Activated T-cell treated with anti-CD3 and anti-CD28 coated beads for 24 hours (primary cell): Measurements from ENCODE around the gene FAM53A.

Experiments
- DNase-seq: peaks from one replicate; pipeline ENCODE4 v3.0.0-alpha.2; 2020; ENCODE audit warnings: low read depth

Gene FAM53A

DNA sequence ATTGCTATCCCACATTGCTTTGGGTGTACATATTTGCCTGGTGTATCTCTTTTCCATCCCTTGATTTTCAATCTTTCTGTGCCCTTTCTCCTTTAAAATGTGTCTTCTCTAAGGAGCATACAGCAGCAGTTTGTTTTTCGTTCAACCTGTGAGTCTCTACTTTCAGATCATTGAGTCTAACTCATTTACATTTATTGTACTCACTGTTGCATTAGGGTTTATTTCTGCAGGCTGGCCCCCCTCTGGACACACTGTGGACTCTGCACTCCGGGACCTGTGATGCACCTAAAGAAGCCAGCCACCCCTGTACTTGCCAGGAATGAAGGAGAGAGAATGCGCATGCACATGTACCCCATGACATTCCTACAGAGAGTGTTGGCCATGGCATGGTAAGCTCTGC lies 93.0 kb downstream of the FAM53A start:
- no peak for DNase-seq

- DNase-seq, result no peak
Measured at GRCh38 chr4:1590244-1590643, 93.9 kb downstream of the FAM53A start.
